ENCODE measurements around the gene TMOD1. TPM values are rescaled to one million over a fixed set of nuclear protein-coding genes. Genes with fewer than 3 reads are reported as not detected.

Gene TMOD1
- total RNA-seq, 6 donors from 2014 or later: 4.4 to 12.6 (median 8.8) TPM

DNA sequence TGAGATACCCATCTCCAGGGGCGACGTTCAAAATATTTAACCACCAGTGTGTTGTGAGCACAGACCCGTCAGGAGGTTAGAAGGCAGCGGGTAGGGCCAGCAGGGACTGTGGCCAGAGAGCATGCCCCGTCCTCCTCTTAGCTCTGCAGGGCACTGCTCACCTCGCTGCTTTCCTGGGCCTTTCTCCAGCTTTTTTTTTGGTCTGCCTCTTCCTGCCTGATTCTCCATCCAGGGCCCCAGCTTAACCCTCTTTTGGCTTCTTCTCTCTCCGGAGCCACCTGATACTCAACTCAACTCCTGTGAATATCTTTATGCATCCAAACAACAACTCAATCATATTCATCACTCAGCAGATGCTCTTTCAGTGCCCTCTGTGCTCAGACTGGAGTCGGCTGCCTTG, 44.0 kb downstream of the TMOD1 start:
- Histone ChIP-seq H3K4me1 (no peaks in the 10 kb centered on the region), H3K27ac (no peak overlapping the region), H3K4me3 (no peak overlapping the region), H3K9me3 (no peaks in the 10 kb centered on the region), H3K36me3 (no peaks in the 10 kb centered on the region), H3K27me3 (no peaks in the 10 kb centered on the region)
- no peak for DNase-seq
- WGBS, 2 donors: 72 to 78% methylated on average over 8 of the region's 8 CpGs
- TF ChIP-seq POLR2AphosphoS5 (IDR thresholded peaks at IDR 0.05): no peak
- TF ChIP-seq EP300 (IDR thresholded peaks at IDR 0.05): no peak
- TF ChIP-seq, protein P1, sequence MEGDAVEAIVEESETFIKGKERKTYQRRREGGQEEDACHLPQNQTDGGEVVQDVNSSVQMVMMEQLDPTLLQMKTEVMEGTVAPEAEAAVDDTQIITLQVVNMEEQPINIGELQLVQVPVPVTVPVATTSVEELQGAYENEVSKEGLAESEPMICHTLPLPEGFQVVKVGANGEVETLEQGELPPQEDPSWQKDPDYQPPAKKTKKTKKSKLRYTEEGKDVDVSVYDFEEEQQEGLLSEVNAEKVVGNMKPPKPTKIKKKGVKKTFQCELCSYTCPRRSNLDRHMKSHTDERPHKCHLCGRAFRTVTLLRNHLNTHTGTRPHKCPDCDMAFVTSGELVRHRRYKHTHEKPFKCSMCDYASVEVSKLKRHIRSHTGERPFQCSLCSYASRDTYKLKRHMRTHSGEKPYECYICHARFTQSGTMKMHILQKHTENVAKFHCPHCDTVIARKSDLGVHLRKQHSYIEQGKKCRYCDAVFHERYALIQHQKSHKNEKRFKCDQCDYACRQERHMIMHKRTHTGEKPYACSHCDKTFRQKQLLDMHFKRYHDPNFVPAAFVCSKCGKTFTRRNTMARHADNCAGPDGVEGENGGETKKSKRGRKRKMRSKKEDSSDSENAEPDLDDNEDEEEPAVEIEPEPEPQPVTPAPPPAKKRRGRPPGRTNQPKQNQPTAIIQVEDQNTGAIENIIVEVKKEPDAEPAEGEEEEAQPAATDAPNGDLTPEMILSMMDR (IDR thresholded peaks at IDR 0.05): no peak
- TF ChIP-seq POLR2A (IDR thresholded peaks at IDR 0.05): no peak
- ATAC-seq (ENCODE audit: low FRiP score in 2 of 2): no peak

GRCh38 chr9:97547098-97547829, 45.8 kb downstream of the TMOD1 start:
- peak in 1 of 2 donors; percentile 17 for ATAC-seq (ENCODE audit: low FRiP score in 2 of 2)
- H3K4me1 ChIP-seq: no peaks in the 10 kb centered on the region
- no peaks in the 10 kb centered on the region for H3K27me3 ChIP-seq
- 77 to 80% methylated on average over 3 of the region's 3 CpGs for WGBS, 2 donors
- peak overlapping the region in 1 of 4 donors; percentile 11 for H3K27ac ChIP-seq
- H3K36me3 ChIP-seq: no peaks in the 10 kb centered on the region
- H3K4me3 ChIP-seq: no peak overlapping the region
- no peak for DNase-seq
- no peak for TF ChIP-seq POLR2AphosphoS5 (IDR thresholded peaks at IDR 0.05)
- TF ChIP-seq EP300 (IDR thresholded peaks at IDR 0.05): peak in 1 of 4 donors; percentile 30
- no peak for TF ChIP-seq POLR2A (IDR thresholded peaks at IDR 0.05)
- H3K9me3 ChIP-seq: no peaks in the 10 kb centered on the region

DNA sequence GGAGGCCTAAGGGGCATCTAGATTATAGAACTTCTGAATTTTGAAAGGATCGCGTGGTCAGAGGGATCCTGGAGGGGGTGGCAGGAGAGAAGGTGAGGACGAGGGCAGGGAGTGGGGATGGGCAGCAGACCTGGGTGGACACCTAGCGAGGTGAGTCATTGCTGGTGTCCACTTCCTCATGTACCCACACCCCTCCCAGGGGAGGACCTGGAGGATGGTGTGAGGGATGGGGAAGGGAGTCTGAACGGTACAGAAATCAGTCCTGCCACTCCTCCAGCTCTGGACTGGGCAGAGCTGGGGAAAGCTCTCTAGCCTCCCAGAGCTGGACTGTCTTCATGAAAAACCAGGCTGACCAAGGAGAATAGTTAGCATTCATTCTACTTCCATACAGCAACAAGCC, 46.9 kb downstream of the TMOD1 start:
- Histone ChIP-seq H3K4me3 (no peak overlapping the region), H3K27me3 (no peaks in the 10 kb centered on the region), H3K9me3 (no peaks in the 10 kb centered on the region), H3K36me3 (no peaks in the 10 kb centered on the region), H3K27ac (no peak overlapping the region), H3K4me1 (no peaks in the 10 kb centered on the region)
- ATAC-seq (ENCODE audit: low FRiP score in 2 of 2) (no peak), DNase-seq (no peak)
- TF ChIP-seq, protein P1 (IDR thresholded peaks at IDR 0.05): no peak
- TF ChIP-seq EP300 (IDR thresholded peaks at IDR 0.05) (no peak), POLR2AphosphoS5 (IDR thresholded peaks at IDR 0.05) (no peak), POLR2A (IDR thresholded peaks at IDR 0.05) (no peak)
- 73 to 81% methylated on average over 5 of the region's 5 CpGs for WGBS, 2 donors

- Histone ChIP-seq H3K27ac (no peak overlapping the region), H3K4me1 (no peaks in the 10 kb centered on the region), H3K27me3 (no peaks in the 10 kb centered on the region), H3K9me3 (no peaks in the 10 kb centered on the region), H3K36me3 (no peaks in the 10 kb centered on the region), H3K4me3 (no peak overlapping the region)
- ATAC-seq (ENCODE audit: low FRiP score in 2 of 2) (no peak), DNase-seq (no peak)
- 86 to 90% methylated on average over 3 of the region's 3 CpGs for WGBS, 2 donors
- TF ChIP-seq POLR2A (IDR thresholded peaks at IDR 0.05) (no peak), POLR2AphosphoS5 (IDR thresholded peaks at IDR 0.05) (no peak), EP300 (IDR thresholded peaks at IDR 0.05) (no peak)
- TF ChIP-seq, protein P1 (IDR thresholded peaks at IDR 0.05): no peak
Observed at GRCh38 chr9:97548819-97549540, 47.5 kb downstream of the TMOD1 start.

DNA sequence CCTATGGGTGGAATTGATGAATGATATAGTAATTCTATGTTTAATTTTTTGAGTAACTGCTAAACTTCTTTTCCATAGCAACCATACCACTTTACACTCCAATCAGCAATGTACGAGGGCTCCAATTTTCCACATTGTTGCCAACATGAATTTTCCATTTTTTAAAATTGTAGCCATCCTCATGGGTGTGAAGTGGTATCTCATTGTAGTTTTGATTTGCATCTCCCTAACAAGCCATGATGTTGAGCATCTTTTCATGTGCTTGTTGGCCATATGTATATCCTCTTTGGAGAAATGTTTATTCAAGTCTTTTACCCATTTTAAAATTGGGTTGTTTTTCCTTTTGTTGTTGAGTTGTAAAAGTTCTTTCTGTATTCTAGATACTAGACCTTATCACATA, 48.9 kb downstream of the TMOD1 start:
- ATAC-seq (ENCODE audit: low FRiP score in 2 of 2) (no peak), DNase-seq (no peak)
- WGBS, 2 donors: 81 to 90% methylated on average over 1 of the region's 1 CpG
- H3K27me3 ChIP-seq: no peaks in the 10 kb centered on the region
- no peak overlapping the region for H3K4me3 ChIP-seq
- H3K9me3 ChIP-seq: no peaks in the 10 kb centered on the region
- TF ChIP-seq EP300 (IDR thresholded peaks at IDR 0.05): no peak
- no peak for TF ChIP-seq POLR2A (IDR thresholded peaks at IDR 0.05)
- no peak for TF ChIP-seq POLR2AphosphoS5 (IDR thresholded peaks at IDR 0.05)
- TF ChIP-seq, protein P1 (IDR thresholded peaks at IDR 0.05): no peak
- no peak overlapping the region for H3K27ac ChIP-seq
- H3K4me1 ChIP-seq: no peaks in the 10 kb centered on the region
- no peaks in the 10 kb centered on the region for H3K36me3 ChIP-seq
